Measurements from ENCODE around the gene PRKAR1A. TPM values are rescaled to one million over a fixed set of nuclear protein-coding genes. Genes with fewer than 3 reads are reported as not detected.

Gene PRKAR1A
- total and polyA plus RNA-seq, 2 experiments from 2014 or later = 301 to 473 TPM

GRCh38 chr17:68531252-68531651 lies 19.0 kb downstream of the PRKAR1A start:
- Histone ChIP-seq H3K9me3 (ENCODE audit: low read depth) (no peaks in the 10 kb centered on the region), H3K4me1 (ENCODE audit: low read depth) (no peaks in the 10 kb centered on the region), H3K27me3 (no peaks in the 10 kb centered on the region), H3K27ac (no peak overlapping the region), H3K36me3 (peaks cover 74% of the 10 kb centered on the region), H3K4me3 (no peak overlapping the region)
- DNase-seq (ENCODE audit: low read depth in 1 of 2, low spot score in 1 of 2) = no peak
- TF ChIP-seq, protein P1, sequence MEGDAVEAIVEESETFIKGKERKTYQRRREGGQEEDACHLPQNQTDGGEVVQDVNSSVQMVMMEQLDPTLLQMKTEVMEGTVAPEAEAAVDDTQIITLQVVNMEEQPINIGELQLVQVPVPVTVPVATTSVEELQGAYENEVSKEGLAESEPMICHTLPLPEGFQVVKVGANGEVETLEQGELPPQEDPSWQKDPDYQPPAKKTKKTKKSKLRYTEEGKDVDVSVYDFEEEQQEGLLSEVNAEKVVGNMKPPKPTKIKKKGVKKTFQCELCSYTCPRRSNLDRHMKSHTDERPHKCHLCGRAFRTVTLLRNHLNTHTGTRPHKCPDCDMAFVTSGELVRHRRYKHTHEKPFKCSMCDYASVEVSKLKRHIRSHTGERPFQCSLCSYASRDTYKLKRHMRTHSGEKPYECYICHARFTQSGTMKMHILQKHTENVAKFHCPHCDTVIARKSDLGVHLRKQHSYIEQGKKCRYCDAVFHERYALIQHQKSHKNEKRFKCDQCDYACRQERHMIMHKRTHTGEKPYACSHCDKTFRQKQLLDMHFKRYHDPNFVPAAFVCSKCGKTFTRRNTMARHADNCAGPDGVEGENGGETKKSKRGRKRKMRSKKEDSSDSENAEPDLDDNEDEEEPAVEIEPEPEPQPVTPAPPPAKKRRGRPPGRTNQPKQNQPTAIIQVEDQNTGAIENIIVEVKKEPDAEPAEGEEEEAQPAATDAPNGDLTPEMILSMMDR (IDR thresholded peaks at IDR 0.05; ENCODE audit: low read depth, low read length) = no peak

DNA sequence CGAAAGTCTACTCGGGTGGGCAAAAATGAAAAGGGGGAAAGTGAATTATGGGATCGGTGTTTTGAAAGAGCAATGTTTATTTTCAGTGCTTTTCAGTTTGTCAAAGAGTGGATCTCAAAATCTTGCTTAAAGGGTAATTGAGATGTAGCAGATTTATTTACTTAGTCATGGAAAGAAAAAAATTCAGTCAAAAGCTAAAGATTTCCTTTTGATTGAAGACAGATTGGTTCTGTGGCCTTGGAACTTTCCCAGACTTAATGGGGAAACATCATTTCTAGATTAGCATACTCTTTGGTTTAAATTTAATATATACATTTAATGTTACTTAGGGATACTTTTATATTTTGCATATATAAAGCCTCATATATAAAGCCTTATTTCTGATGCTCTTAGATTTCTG lies 20.6 kb downstream of the PRKAR1A start:
- no peaks in the 10 kb centered on the region for H3K9me3 ChIP-seq (ENCODE audit: low read depth)
- no peak for DNase-seq (ENCODE audit: low read depth in 1 of 2, low spot score in 1 of 2)
- peaks cover 60% of the 10 kb centered on the region for H3K36me3 ChIP-seq
- no peaks in the 10 kb centered on the region for H3K27me3 ChIP-seq
- H3K4me3 ChIP-seq = no peak overlapping the region
- TF ChIP-seq, protein P1 (IDR thresholded peaks at IDR 0.05; ENCODE audit: low read depth, low read length) = no peak
- no peaks in the 10 kb centered on the region for H3K4me1 ChIP-seq (ENCODE audit: low read depth)
- H3K27ac ChIP-seq = peak overlapping the region; percentile 9

GRCh38 chr17:68533887-68534694 lies 21.9 kb downstream of the PRKAR1A start:
- Histone ChIP-seq H3K9me3 (ENCODE audit: low read depth) (no peaks in the 10 kb centered on the region), H3K4me3 (no peak overlapping the region), H3K4me1 (ENCODE audit: low read depth) (no peaks in the 10 kb centered on the region), H3K27me3 (no peaks in the 10 kb centered on the region), H3K36me3 (peaks cover 52% of the 10 kb centered on the region), H3K27ac (peak overlapping the region; percentile 71)
- peak in 1 of 2 donors; percentile 47 for DNase-seq (ENCODE audit: low read depth in 1 of 2, low spot score in 1 of 2)
- TF ChIP-seq, protein P1 (IDR thresholded peaks at IDR 0.05; ENCODE audit: low read depth, low read length) = peak; percentile 40

DNA sequence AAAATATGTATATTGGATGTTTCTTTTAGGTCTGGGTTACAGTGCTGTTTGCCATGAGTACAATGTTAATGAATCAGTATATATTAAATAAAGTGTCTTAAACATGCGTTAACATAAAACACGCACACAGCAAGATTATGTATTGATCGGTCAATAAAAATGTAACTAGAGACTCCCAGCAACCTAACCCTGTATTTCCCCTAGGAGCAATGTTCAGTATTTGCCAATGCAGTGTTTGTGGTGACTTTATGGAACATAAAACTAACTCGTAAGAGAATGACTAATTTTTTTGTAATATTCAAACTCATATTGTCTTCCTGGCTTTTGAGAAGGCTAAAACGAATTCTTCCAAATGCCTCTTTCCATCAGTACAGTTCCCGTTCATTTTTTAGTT lies 22.5 kb downstream of the PRKAR1A start:
- no peak for DNase-seq (ENCODE audit: low read depth in 1 of 2, low spot score in 1 of 2)
- H3K4me3 ChIP-seq = no peak overlapping the region
- H3K36me3 ChIP-seq = peaks cover 46% of the 10 kb centered on the region
- no peaks in the 10 kb centered on the region for H3K4me1 ChIP-seq (ENCODE audit: low read depth)
- H3K27ac ChIP-seq = peak overlapping the region; percentile 71
- TF ChIP-seq, protein P1 (IDR thresholded peaks at IDR 0.05; ENCODE audit: low read depth, low read length) = no peak
- no peaks in the 10 kb centered on the region for H3K27me3 ChIP-seq
- no peaks in the 10 kb centered on the region for H3K9me3 ChIP-seq (ENCODE audit: low read depth)

DNA sequence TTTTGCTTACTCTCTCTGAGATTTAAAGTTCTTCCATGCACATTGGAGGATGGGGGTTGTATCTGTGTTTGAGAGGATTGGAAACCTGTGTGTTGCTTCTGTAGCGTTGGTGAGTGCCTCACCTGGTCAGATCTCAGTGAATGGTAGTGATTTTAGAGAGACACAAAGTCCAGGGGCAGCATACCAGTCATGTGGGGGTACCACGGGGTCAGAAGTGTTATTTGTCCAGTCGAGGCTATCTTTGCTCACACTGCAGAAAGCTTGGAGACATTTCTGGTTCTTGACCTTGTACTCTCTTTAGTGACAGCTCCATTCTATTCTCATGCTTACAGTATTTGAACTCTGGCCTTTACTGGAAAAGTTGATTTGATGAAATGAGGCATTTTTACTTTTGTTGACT lies 23.7 kb downstream of the PRKAR1A start:
- Histone ChIP-seq H3K27me3 (no peaks in the 10 kb centered on the region), H3K4me1 (ENCODE audit: low read depth) (peaks cover 3% of the 10 kb centered on the region), H3K36me3 (peaks cover 33% of the 10 kb centered on the region), H3K9me3 (ENCODE audit: low read depth) (no peaks in the 10 kb centered on the region), H3K4me3 (no peak overlapping the region), H3K27ac (peak overlapping the region; percentile 71)
- no peak for DNase-seq (ENCODE audit: low read depth in 1 of 2, low spot score in 1 of 2)
- TF ChIP-seq, protein P1 (IDR thresholded peaks at IDR 0.05; ENCODE audit: low read depth, low read length) = no peak

Measured in cardiac muscle cell (in vitro differentiated cells and primary cell).